OCI-LY1 (cell line): ENCODE data around the gene TTYH3.

Experiments
- H2AFZ ChIP-seq: fragments of 200-600 bp; sonication (generic), shearing (Covaris generic); 2 replicates; pipeline ENCODE4 v1.6.0; 2014; ENCODE audit warnings: antibody characterized with exemption, mild to moderate bottlenecking, low read length
- H3F3A ChIP-seq: fragments of 200-600 bp; sonication (generic), shearing (Covaris generic); 2 replicates; pipeline ENCODE4 v1.6.0; 2014; ENCODE audit warnings: mild to moderate bottlenecking, antibody characterized with exemption, low read length, moderate library complexity; ENCODE audit not compliant: insufficient read depth
- H3K27ac ChIP-seq: fragments of 200-600 bp; sonication (generic); 2 replicates; pipeline ENCODE4 v1.5.1; 2014; ENCODE audit warnings: low read length, mixed run types, mild to moderate bottlenecking, low read depth; ENCODE audit not compliant: poor library complexity, severe bottlenecking
- H3K27me3 ChIP-seq: fragments of 200-600 bp; sonication (generic); 2 replicates; pipeline ENCODE4 v1.6.0; 2014; ENCODE audit warnings: antibody characterized with exemption, mild to moderate bottlenecking, low read length, moderate library complexity; ENCODE audit not compliant: insufficient read depth
- H3K36me3 ChIP-seq: fragments of 200-600 bp; sonication (generic); 2 replicates; pipeline ENCODE4 v1.6.1; 2014; ENCODE audit warnings: mild to moderate bottlenecking, antibody characterized with exemption, low read length, moderate library complexity, mixed read lengths; ENCODE audit not compliant: insufficient read depth
- H3K4me1 ChIP-seq: fragments of 200-600 bp; sonication (generic); 2 replicates; pipeline ENCODE4 v1.5.1; 2014; ENCODE audit warnings: mild to moderate bottlenecking, low read length, moderate library complexity; ENCODE audit not compliant: insufficient read depth, severe bottlenecking
- H3K4me2 ChIP-seq: fragments of 200-600 bp; sonication (generic), shearing (Covaris generic); 2 replicates; pipeline ENCODE4 v1.6.1; 2014; ENCODE audit warnings: low read length
- H3K4me3 ChIP-seq: fragments of 200-600 bp; sonication (generic); 2 replicates; pipeline ENCODE4 v1.5.1; 2014; ENCODE audit warnings: low read length, low read depth, mild to moderate bottlenecking, mixed read lengths; ENCODE audit not compliant: poor library complexity, severe bottlenecking
- H3K79me2 ChIP-seq: fragments of 200-600 bp; shearing (Covaris generic); 2 replicates; pipeline ENCODE4 v1.6.1; 2016; ENCODE audit warnings: mixed run types, low read length, mixed read lengths; ENCODE audit not compliant: insufficient read depth
- H3K9ac ChIP-seq: fragments of 200-600 bp; sonication (generic), shearing (Covaris generic); 2 replicates; pipeline ENCODE4 v1.6.1; 2014; ENCODE audit warnings: mild to moderate bottlenecking, low read length, mixed read lengths
- H3K9me2 ChIP-seq: fragments of 200-600 bp; sonication (generic), shearing (Covaris generic); 2 replicates; pipeline ENCODE4 v1.6.1; 2014; ENCODE audit warnings: low read depth, mild to moderate bottlenecking, low read length, mixed read lengths
- H3K9me3 ChIP-seq: fragments of 200-600 bp; shearing (Covaris generic); 2 replicates; pipeline ENCODE4 v1.6.1; 2014; ENCODE audit warnings: low read length, mixed read lengths
- H4K20me1 ChIP-seq: fragments of 200-600 bp; sonication (generic), shearing (Covaris generic); 2 replicates; pipeline ENCODE4 v1.6.0; 2016; ENCODE audit warnings: mild to moderate bottlenecking, low read length; ENCODE audit not compliant: insufficient read depth
- EZH2 ChIP-seq: fragments of 200-600 bp; sonication (generic), shearing (Covaris generic); IDR thresholded peaks from 2 replicates; pipeline ENCODE4 v1.8.0; 2017; ENCODE audit warnings: borderline replicate concordance, mixed run types, mild to moderate bottlenecking, antibody characterized with exemption, low read length, moderate library complexity, mixed read lengths
- TF ChIP-seq, protein P1 (sequence below): fragments of 200-600 bp; sonication (generic), shearing (Covaris generic); IDR thresholded peaks from 2 replicates; pipeline ENCODE4 v1.5.1; 2017; ENCODE audit warnings: mild to moderate bottlenecking, antibody characterized with exemption, low read length, moderate library complexity, mixed read lengths

The TTYH3 gene

GRCh38 chr7:2601065-2601464 lies 30.7 kb upstream of the TTYH3 start:
- no peaks in the 10 kb centered on the region for H3F3A ChIP-seq
- no peaks in the 10 kb centered on the region for H3K9me3 ChIP-seq
- H3K27me3 ChIP-seq: peaks cover 3% of the 10 kb centered on the region
- no peak overlapping the region for H3K4me3 ChIP-seq
- H3K4me2 ChIP-seq: no peak overlapping the region
- no peak overlapping the region for H2AFZ ChIP-seq
- no peaks in the 10 kb centered on the region for H3K79me2 ChIP-seq
- H3K4me1 ChIP-seq: no peaks in the 10 kb centered on the region
- no peaks in the 10 kb centered on the region for H3K36me3 ChIP-seq
- H3K9me2 ChIP-seq: no peaks in the 10 kb centered on the region
- H4K20me1 ChIP-seq: no peaks in the 10 kb centered on the region
- H3K9ac ChIP-seq: no peak overlapping the region
- TF ChIP-seq, protein P1, sequence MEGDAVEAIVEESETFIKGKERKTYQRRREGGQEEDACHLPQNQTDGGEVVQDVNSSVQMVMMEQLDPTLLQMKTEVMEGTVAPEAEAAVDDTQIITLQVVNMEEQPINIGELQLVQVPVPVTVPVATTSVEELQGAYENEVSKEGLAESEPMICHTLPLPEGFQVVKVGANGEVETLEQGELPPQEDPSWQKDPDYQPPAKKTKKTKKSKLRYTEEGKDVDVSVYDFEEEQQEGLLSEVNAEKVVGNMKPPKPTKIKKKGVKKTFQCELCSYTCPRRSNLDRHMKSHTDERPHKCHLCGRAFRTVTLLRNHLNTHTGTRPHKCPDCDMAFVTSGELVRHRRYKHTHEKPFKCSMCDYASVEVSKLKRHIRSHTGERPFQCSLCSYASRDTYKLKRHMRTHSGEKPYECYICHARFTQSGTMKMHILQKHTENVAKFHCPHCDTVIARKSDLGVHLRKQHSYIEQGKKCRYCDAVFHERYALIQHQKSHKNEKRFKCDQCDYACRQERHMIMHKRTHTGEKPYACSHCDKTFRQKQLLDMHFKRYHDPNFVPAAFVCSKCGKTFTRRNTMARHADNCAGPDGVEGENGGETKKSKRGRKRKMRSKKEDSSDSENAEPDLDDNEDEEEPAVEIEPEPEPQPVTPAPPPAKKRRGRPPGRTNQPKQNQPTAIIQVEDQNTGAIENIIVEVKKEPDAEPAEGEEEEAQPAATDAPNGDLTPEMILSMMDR: no peak
- no peak for TF ChIP-seq EZH2
- H3K27ac ChIP-seq: no peak overlapping the region

- TF ChIP-seq, protein P1: no peak
- no peak for TF ChIP-seq EZH2
- H3K4me2 ChIP-seq: no peak overlapping the region
These were observed 29.9 kb upstream of the TTYH3 start for GRCh38 chr7:2601907-2602306.

DNA sequence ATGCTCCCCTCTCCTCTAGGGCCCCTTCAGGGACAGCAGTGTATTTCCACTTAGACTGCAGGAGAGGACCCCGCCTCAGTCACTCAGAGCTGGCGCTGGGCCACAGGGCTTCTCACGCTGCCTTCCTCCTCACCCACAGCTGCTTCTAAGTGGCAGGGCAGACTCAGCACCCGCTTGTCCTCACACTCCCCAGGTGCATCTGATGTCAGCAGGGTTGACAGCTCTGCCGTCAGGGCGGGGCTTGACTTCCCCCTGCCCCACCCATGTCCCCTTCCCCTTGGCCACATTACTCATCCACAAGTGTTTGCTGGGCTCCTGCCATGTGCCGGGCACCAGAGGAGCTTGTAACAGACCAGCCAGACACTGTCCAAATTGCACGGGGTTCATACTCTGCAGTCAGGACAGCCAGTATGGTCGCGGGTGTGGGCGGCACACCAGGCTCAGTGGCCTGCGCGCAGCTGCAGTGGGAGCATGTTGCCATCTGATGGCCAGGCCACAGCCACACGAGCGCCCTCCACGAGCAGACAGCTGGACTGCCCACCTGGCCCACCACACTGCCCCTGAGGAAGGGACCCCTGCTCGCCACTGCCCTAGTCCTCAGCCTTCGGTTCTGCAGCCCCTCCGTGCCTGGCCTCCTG lies 29.3 kb upstream of the TTYH3 start:
- Histone ChIP-seq H3K9ac (no peak overlapping the region), H3K27ac (no peak overlapping the region), H3K4me3 (no peak overlapping the region), H3K79me2 (no peaks in the 10 kb centered on the region), H2AFZ (no peak overlapping the region), H3K4me2 (no peak overlapping the region), H3K9me2 (no peaks in the 10 kb centered on the region), H3K27me3 (peaks cover 3% of the 10 kb centered on the region), H4K20me1 (no peaks in the 10 kb centered on the region), H3F3A (no peaks in the 10 kb centered on the region), H3K9me3 (no peaks in the 10 kb centered on the region), H3K4me1 (no peaks in the 10 kb centered on the region), H3K36me3 (no peaks in the 10 kb centered on the region)
- TF ChIP-seq, protein P1: no peak
- TF ChIP-seq EZH2: no peak

More at GRCh38 chr7:2601907-2602306, 29.9 kb upstream of the TTYH3 start:
- no peak overlapping the region for H3K27ac ChIP-seq
- H3K27me3 ChIP-seq: peaks cover 3% of the 10 kb centered on the region
- H3K9me3 ChIP-seq: no peaks in the 10 kb centered on the region
- H3K79me2 ChIP-seq: no peaks in the 10 kb centered on the region
- no peaks in the 10 kb centered on the region for H3K4me1 ChIP-seq
- no peaks in the 10 kb centered on the region for H3F3A ChIP-seq
- no peak overlapping the region for H3K9ac ChIP-seq
- H3K36me3 ChIP-seq: no peaks in the 10 kb centered on the region
- H4K20me1 ChIP-seq: no peaks in the 10 kb centered on the region
- H3K9me2 ChIP-seq: no peaks in the 10 kb centered on the region
- no peak overlapping the region for H2AFZ ChIP-seq
- H3K4me3 ChIP-seq: no peak overlapping the region
